GM10266 (cell line): Measurements from ENCODE around the gene PNLIPRP3.

ENCODE experiments used
- DNase-seq: peaks from one replicate; pipeline ENCODE4 v3.0.0; 2012; ENCODE audit errors: extremely low spot score
- CTCF ChIP-seq: IDR thresholded peaks from 2 replicates; pipeline ENCODE4 v1.5.1; 2012; ENCODE audit warnings: mild to moderate bottlenecking, low read depth; ENCODE audit not compliant: control insufficient read depth, insufficient read depth; ENCODE audit errors: missing control alignments

PNLIPRP3 gene

GRCh38 chr10:116450861-116451260 lies 23.2 kb downstream of the PNLIPRP3 start:
- DNase-seq, result no peak
- no peak for TF ChIP-seq CTCF

- DNase-seq, result no peak
- TF ChIP-seq CTCF, result no peak
Observed at GRCh38 chr10:116451711-116452337, 24.2 kb downstream of the PNLIPRP3 start.

DNA sequence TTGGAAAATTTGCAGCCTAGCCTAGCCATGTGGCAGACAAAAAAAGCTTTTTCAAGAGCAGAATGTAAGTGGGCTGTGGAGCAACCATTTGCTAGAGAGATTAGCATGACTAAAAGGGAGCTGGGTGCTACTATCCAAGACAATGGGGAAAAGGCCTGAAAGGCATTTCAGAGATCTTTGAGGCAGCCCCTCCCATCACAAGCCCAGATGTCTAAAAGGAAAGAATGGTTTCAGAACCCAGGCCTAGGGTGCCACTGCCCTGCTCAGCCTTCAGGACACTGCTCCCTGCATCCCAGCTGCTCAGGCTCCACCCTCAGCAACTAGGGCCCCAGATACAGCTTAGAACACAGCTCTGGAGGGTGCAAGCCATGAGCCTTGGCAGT lies 24.7 kb downstream of the PNLIPRP3 start:
- DNase-seq, result no peak
- TF ChIP-seq CTCF, result no peak

DNA sequence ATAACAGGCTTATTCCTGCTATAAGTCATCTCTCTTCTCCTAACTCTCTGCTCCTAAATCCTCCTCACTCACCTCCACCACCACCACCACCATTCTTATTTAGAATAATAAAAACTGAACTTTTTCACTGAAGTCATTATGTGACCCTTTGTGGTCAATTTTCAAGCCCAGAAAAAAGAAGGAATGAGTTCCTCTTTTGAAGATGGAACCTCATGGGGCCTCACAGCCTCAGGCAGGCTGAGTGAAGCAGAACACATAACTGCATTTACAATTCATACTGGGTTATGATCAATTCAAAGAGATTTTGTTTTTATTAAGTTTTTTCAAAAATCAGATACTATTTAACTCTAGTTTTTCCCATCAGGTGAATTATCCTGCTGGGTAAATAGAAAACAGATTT lies 29.8 kb downstream of the PNLIPRP3 start:
- DNase-seq, result no peak
- no peak for TF ChIP-seq CTCF

DNA sequence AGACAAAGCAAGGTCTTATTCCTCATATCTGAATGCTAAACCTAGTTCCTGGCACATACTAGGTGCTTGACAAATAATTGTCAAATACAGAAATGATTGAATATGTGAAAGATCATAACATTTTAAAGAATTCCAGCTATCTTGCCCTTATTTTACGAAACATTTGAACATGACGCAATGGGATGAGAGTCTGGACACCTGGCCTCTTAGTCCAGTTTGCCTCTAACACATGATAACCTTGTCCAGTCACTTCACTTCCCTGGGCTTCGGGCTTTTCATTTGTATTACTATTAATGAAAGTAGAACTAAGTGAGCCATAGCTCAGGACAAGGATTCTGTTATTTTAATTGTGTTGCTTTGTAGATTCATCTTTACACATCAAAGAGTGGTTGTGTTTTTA lies 32.6 kb downstream of the PNLIPRP3 start:
- no peak for DNase-seq
- TF ChIP-seq CTCF, result no peak

DNA sequence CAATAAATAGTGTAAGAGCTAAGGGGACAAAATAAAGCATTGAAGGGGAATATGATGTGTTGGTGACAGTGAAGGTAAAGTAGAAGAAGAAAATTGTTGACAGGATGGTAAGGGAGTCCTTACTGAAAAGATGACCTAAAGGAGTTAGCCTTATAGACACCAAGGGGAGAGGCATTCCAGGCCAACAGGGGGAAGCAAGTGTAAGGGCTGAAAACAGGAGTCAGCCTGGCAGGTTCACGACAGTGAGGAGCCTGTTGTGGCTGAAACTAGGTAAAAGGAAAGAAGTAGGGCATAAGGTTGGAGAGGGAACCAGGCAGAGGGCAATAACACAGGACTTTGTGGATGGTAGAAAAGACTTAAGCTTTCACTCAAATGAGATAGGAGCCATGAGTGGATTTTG lies 34.0 kb downstream of the PNLIPRP3 start:
- no peak for TF ChIP-seq CTCF
- no peak for DNase-seq

- no peak for TF ChIP-seq CTCF
- no peak for DNase-seq
Observed at GRCh38 chr10:116464257-116464656, 36.6 kb downstream of the PNLIPRP3 start.
